HG03460 (cell line): Measurements from ENCODE around the gene NOB1.
"Not testable (repeated sequence)": the region's sequence is repeated elsewhere in the genome, so short reads cannot be mapped to it uniquely, and the experiment has no call there.

Source experiments
- ATAC-seq: cut with Tn5 transposase; IDR thresholded peaks from one replicate; pipeline ENCODE4 v1.9.1; 2021; ENCODE audit not compliant: unreplicated experiment

Gene NOB1

GRCh38 chr16:69754469-69755310 lies at the start of gene NOB1:
TSS of gene NOB1 (minus strand) at chr16:69754926. CDS start at chr16:69754910, 16 bp downstream.
- peak; percentile 86 for ATAC-seq

DNA sequence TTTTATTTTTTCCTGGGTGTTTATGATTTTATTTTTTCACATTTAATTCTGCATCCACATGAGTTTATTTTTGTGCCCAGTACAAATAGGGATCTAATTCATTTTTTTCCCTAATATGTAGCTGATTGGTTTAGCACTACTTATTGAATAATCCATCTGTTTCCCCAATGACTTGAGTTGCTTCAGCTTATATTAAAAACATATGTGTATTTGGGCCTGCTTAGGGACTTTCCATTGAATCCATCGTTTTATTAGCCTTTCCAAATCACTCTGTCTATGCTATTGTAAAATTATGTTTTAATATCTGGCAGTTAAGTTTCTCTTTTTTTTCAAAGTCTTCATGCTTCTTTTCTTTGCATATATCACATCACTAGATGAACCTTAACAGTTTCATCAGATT lies 49.6 kb upstream of the NOB1 start:
- no peak for ATAC-seq

DNA sequence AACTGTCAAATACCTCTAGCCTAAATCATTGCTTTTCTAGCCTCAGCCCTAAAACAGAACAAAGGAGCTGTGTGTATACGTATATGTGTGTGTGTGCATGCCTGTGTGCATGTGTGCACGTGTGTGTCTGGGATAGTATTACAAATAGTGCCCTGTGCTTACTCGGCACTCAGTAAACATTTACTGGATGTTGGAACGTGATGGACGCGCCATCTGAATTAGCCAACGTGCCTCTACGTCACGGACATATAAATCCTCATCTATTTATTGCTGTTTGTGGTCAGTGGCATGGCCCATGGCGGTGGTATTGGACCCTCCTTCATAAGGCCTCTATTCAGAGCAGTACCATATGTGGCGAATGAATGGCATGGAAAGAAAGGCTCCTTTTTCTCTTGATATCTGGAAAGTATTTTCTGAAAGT lies 44.9 kb upstream of the NOB1 start:
- ATAC-seq: no peak

DNA sequence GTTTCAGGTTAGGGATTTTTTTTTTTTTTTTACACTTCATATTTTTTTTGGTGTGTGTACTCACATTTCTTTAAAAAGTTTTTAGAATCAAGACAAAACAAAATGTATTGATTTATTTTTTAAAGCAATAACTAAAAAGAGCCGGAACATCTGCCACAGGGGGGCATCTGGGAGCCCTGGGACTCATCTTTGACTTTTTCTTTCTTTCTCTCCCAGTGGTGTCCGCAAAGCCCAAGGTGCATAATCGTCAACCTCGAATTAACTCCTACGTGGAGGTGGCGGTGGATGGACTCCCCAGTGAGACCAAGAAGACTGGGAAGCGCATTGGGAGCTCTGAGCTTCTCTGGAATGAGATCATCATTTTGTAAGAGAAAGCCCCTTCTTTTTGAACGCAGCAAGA lies 43.7 kb upstream of the NOB1 start:
- no peak for ATAC-seq

DNA sequence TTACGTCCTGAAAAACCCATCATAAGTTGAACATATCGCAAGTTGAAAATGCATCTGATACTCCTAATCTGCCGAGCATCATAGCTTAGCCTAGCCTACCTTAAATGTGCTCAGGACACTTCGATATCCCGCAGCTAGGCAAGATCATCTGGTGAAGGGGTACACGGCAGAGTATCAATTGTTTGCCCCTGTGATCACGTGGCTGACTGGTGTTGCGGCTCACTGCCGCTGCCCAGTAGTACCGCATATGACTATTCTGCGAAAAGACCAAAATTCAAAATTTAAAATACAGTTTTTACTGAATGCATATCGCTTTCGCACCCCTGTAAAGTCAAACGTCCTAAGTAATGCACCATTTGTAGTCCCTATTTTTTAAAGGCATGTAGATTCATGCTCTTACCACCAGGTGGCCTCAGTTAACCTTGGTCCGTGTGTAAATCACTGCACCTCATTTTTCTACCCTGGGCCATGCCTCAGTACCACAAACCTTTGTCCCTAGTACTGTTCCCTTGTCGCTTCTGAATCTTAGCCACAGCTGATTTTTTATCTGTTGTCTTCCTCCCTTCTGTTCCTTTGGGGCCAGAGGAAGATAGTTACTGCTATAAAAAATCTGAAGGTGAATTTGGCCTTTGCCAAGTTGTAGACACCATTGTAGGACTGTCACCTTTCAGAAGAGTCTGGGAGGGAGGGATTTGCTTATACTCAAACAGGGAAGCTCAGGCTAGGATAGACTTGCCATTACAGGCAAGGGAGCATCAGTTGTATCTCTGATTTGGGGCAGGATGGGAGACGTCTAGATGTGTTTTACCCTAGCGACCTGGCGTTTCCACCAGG lies 41.8 kb upstream of the NOB1 start:
- ATAC-seq: no peak

DNA sequence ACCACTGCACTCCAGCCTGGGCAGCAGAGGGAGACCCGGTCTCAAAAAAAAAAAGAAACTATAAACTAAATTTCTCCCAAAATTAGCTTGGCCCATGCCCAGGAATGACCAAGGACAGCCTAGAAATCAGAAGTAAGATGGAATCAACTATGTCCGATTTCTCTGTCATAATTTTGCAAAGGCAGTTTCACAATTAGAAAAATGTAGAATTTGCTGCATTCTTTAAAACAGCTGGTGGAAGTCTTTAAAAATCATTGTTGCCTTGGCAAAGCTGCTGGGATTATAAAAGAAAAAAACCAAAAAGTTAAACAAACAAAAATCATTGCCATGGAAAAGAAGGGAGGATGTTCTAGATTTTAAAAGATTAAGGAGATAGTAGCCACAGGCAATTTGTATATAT lies 39.8 kb upstream of the NOB1 start:
- ATAC-seq: no peak

DNA sequence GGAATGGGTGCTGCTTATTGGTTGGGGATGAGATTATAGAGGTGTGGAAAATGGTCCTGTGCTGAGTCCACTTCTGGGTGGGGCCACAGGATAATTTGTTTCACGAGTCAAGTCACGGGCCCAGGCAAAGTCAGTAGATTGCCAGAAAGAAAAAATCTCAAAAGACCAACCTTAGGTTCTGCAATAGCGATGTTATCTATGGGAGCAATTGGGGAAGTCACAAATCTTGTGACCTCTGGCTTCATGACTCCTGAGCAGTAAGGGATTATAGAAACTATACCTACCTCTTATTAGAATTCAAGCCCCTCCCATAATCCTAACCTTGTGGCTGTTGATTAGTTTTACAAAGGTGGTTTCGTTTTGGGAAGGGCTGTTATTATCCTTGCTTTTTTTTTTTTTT lies 38.8 kb upstream of the NOB1 start:
- ATAC-seq: no peak

GRCh38 chr16:69791391-69791847 lies 36.7 kb upstream of the NOB1 start:
- ATAC-seq: not testable (repeated sequence)

- no peak for ATAC-seq
Measured at GRCh38 chr16:69787883-69788282, 33.2 kb upstream of the NOB1 start.

DNA sequence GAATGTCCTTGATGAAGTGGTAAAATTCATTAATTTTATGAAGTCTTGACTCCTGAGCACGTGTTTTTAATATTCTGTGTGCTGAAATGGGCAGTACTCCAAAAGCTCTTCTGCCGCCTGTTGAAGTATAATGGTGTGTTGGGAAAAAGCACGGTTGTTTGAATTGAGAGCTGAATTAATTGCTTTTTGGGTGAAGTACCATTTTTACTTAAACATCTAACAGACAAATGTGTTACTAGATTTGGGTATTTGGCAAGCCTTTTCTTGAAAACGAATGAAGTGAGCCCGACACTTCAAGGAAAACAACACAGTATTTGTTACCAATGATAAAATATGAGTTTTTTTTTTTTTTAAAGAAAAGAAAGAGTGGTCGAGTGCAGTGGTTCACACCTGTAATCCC lies 29.9 kb upstream of the NOB1 start:
- ATAC-seq: no peak

GRCh38 chr16:69781118-69781517 lies 26.4 kb upstream of the NOB1 start:
- no peak for ATAC-seq

DNA sequence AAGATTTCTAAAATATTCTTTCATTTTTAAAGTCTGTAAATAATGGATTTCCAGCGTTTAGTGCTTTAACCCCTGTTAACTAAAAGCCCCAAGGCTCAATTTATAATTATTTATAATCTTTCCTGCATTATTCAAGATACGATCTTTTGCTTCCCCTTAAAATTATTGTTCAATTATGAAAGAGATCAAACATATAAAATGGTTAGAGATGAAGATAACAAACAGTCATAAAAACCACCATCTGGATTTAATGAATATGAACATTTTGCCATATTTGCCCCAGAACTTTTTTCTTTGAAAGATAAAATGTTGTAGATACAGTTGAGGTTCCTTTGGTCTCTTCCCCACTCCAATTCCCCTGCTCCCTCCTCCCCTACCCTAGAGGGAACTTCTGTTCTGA lies 25.0 kb upstream of the NOB1 start:
- no peak for ATAC-seq

DNA sequence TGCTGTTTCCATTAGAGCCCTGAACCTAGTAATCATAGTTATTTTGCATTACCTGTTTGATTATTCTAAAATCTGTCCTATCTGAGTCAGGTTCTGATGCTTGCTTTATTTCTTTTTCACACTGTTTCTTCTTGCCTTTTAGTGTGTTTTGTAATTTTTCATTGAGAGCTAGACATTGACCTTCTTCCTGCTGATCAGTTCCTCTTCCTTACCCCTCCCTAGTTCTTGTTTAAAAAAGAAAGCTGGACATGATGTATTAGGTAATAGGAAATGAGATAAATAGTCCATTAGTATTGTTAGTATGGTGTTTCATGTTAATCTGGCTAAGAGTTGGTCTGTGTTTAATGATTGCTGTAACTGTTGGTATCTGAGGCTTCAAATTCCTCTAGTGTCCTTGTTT lies 20.8 kb upstream of the NOB1 start:
- ATAC-seq: no peak

DNA sequence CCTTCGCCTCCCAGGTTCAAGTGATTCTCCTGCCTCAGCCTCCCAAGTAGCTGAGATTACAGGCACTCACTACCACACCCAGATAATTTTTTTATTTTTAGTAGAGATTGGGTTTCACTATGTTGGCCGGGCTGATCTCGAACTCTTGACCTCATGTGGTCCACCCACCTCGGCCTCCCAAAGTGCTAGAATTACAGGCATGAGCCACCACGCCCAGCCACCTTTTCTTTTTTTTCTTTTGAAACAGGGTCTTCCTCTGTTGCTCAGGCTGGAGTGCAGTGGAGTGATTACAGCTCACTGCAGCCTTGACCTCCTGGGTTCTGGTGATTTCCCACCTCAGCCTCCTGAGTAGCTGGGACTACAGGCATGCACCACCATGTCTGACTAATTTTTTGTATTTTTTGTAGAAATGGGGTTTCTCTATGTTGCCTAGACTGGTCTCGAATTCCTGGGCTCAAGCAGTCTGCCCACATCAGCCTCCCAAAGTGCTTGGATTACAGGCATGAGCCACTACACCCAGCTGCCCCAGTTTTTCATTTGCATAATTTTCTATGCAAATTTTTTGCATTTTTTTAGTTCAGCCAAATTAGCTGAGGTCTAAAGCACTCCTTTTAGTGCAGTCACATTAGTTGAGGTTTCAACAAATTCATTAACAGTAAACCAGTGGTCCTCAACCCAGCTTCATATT lies 18.7 kb upstream of the NOB1 start:
- peak; percentile 70 for ATAC-seq

DNA sequence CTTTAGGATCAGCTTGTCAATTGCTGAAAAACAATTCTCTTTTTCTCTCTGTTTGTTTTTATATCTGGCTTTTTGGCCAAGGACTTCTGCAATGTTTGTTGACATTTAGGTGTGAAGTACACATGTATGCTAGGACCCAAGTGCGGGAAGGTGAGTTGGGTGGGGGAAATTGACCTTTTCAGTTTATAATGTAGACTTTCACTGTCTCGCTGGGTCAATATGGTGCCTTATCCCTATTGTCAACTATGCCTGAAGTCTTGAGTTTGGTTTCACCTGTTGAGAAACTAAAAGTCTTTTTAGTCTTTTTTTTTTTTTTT lies 16.9 kb upstream of the NOB1 start:
- no peak for ATAC-seq

DNA sequence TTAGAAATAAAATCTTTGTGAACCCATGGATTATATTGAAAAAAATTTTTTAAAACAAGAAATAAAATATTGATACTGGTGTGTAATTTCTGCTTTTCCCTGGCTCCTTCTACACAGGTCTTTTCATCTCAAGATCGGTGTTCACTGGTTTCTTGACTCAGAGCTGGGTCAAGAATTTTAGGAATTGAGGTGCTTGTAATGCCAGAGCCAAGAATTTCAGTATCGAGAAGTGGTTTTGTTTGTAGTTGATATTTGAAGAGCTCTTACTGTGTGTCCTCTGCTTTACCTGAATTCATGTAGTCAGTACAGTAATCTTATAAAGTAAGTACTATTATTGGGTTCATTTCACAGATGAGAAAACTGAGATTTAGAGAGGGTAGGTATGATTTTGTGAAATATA lies 14.7 kb upstream of the NOB1 start:
- ATAC-seq: no peak

DNA sequence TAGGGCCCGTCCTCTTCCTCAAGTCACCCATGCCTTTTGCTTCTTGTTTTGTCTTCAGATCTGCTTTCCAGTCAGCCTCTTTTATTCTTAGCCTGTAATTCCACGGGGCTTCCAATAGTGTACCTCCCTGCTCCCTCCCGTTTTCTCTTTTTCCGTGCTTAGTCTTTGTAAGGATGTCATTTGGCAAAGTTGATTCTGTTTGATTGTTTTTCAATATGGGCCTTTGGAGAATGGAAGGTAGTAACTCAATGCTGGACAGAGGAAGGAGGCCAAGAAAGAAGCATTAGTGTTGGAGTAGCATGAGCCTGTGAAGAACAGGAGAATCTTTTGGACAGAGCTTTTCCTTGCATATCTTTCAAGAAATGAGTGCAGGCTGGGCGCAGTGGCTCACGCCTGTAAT lies 13.9 kb upstream of the NOB1 start:
- ATAC-seq: no peak

DNA sequence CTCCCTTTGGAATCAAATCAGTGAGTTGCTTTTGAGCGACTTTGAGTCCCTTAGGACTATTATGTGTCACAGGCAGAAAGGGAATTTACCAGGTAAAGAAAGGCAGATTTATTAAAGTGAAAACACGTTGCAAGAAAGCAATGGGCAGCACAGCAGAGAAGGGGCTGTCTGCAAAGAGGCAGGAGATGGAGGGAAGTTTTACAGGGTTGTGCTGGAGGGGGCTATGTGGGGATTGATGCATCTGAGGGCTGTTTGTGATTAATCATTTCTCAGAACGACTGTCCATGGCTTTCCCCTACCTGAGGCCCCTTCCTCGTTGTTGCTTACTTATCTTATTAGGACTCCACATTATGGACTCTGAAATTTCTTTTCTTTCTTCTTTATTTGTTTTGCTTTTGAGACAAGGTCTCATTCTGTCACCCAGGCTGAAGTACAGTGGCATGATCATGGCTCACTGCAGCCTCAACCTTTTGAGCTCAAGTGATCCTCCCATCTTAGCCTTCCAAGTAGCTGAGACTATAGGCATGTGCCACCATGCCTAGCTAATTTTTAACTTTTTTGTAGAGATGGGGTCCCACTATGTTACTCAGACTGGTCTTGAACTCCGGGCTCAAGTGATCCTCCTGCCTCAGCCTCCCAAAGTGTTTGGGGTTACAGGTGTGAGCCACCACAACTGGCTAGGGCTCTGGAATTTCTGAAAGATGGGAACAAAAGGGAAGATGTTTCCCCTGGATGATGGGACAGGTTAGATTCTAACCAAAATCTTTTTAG lies 12.9 kb upstream of the NOB1 start:
- ATAC-seq: no peak

GRCh38 chr16:69763599-69763942 lies 8.8 kb upstream of the NOB1 start:
- ATAC-seq: no peak

GRCh38 chr16:69762814-69763598 lies 8.3 kb upstream of the NOB1 start:
- ATAC-seq: no peak
